GM12878 (cell line): ENCODE data around the gene CLEC5A. TPM values are rescaled to one million over a fixed set of nuclear protein-coding genes. Genes with fewer than 3 reads are reported as not detected.
A peak's percentile ranks its signal among the peaks of the same experiment; 100 is the strongest.

Source experiments
- BCL11A ChIP-seq: IDR thresholded peaks from 2 replicates; pipeline ENCODE4 v1.6.1; 2011; ENCODE audit warnings: low read depth, low read length
- BCLAF1 ChIP-seq: fragments of 450-650 bp; IDR thresholded peaks from 2 replicates; pipeline ENCODE4 v1.6.1; 2017; ENCODE audit warnings: antibody characterized with exemption, mild to moderate bottlenecking, moderate library complexity
- CBX3 ChIP-seq: fragments of 200-600 bp; sonication (generic); IDR thresholded peaks from 2 replicates; pipeline ENCODE4 v1.6.1; 2016; ENCODE audit warnings: low read depth, borderline replicate concordance
- CHD4 ChIP-seq: fragments of 200-600 bp; sonication (generic); IDR thresholded peaks from 2 replicates; pipeline ENCODE4 v1.6.1; 2016; ENCODE audit warnings: mild to moderate bottlenecking
- CTCF ChIP-seq, 3 experiments: IDR thresholded peaks in 2 of 3; conservative IDR thresholded peaks in 1 of 3; 2 replicates each; pipeline ENCODE4 v1.5.1; 2011; ENCODE audit warnings: low read depth in 3 of 3, low read length in 3 of 3, mild to moderate bottlenecking in 3 of 3, control low read depth in 2 of 3, moderate library complexity in 2 of 3, inconsistent platforms in 1 of 3, mixed read lengths in 1 of 3; ENCODE audit not compliant: control insufficient read depth in 2 of 3, insufficient read depth in 1 of 3; ENCODE audit errors: extremely low read depth in 1 of 3
- EP300 ChIP-seq, 2 experiments: fragments of 150-350 bp in 1 of 2; IDR thresholded peaks; 2 replicates each; pipeline ENCODE4 v1.6.1; 2011 to 2012; ENCODE audit warnings: low read depth in 2 of 2, low read length in 2 of 2, borderline replicate concordance in 1 of 2, improper control_type of control experiment in 1 of 2, inconsistent platforms in 1 of 2; ENCODE audit not compliant: control insufficient read depth in 1 of 2
- ESRRA ChIP-seq: IDR thresholded peaks from 2 replicates; pipeline ENCODE4 v1.6.1; 2012; ENCODE audit warnings: mild to moderate bottlenecking, low read length, improper control_type of control experiment
- EZH2 ChIP-seq: IDR thresholded peaks from 2 replicates; pipeline ENCODE4 v1.6.1; 2012; ENCODE audit warnings: low read depth, mild to moderate bottlenecking, control low read depth, inconsistent platforms, low read length, borderline replicate concordance; ENCODE audit not compliant: control insufficient read depth
- HCFC1 ChIP-seq: fragments of 150-350 bp; IDR thresholded peaks from 2 replicates; pipeline ENCODE4 v1.6.1; 2014; ENCODE audit warnings: low read length
- IRF4 ChIP-seq: IDR thresholded peaks from 2 replicates; pipeline ENCODE4 v1.6.1; 2011; ENCODE audit warnings: low read depth, low read length
- MEF2B ChIP-seq: fragments of 450-650 bp; IDR thresholded peaks from 2 replicates; pipeline ENCODE4 v1.6.1; 2018; ENCODE audit warnings: mild to moderate bottlenecking, moderate library complexity; ENCODE audit not compliant: partially characterized antibody, poor library complexity, severe bottlenecking
- NFIC ChIP-seq: IDR thresholded peaks from 2 replicates; pipeline ENCODE4 v1.6.1; 2012; ENCODE audit warnings: low read depth, mild to moderate bottlenecking, inconsistent platforms, low read length, moderate library complexity
- NR2C1 ChIP-seq: fragments of 450-650 bp; IDR thresholded peaks from 2 replicates; pipeline ENCODE4 v1.6.1; 2017; ENCODE audit warnings: antibody characterized with exemption, mild to moderate bottlenecking, moderate library complexity
- NRF1 ChIP-seq: conservative IDR thresholded peaks from 2 replicates; pipeline ENCODE4 v1.6.1; 2011; ENCODE audit warnings: mild to moderate bottlenecking, low read depth, low read length, improper control_type of control experiment
- POLR2AphosphoS5 ChIP-seq: IDR thresholded peaks from 2 replicates; pipeline ENCODE4 v1.6.1; 2011; ENCODE audit warnings: mild to moderate bottlenecking, low read length, inconsistent platforms
- POU2F2 ChIP-seq: IDR thresholded peaks from 3 replicates; pipeline ENCODE4 v1.6.1; 2011; ENCODE audit warnings: low read depth, mild to moderate bottlenecking, low read length, borderline replicate concordance
- RB1 ChIP-seq: fragments of 450-650 bp; formaldehyde crosslinking; IDR thresholded peaks from 2 replicates; pipeline ENCODE4 v1.6.1; 2017; ENCODE audit warnings: mild to moderate bottlenecking, borderline replicate concordance
- SPI1 ChIP-seq: IDR thresholded peaks from 2 replicates; pipeline ENCODE4 v1.6.1; 2011; ENCODE audit warnings: low read depth, mild to moderate bottlenecking, low read length, moderate library complexity, borderline replicate concordance; ENCODE audit not compliant: insufficient read depth
- SREBF1 ChIP-seq: IDR thresholded peaks from 2 replicates; pipeline ENCODE4 v1.6.1; 2012; ENCODE audit warnings: mild to moderate bottlenecking, low read length
- SRF ChIP-seq, 2 experiments: IDR thresholded peaks; 2 replicates each; pipeline ENCODE4 v1.6.1; 2011; ENCODE audit warnings: low read depth in 2 of 2, low read length in 2 of 2, mild to moderate bottlenecking in 1 of 2, moderate library complexity in 1 of 2
- TCF7 ChIP-seq: IDR thresholded peaks from 2 replicates; pipeline ENCODE4 v1.6.1; 2014; ENCODE audit warnings: antibody characterized with exemption, borderline replicate concordance
- ZNF207 ChIP-seq: fragments of 450-650 bp; IDR thresholded peaks from 2 replicates; pipeline ENCODE4 v1.6.1; 2014; ENCODE audit warnings: antibody characterized with exemption, mild to moderate bottlenecking, borderline replicate concordance
- ZNF217 ChIP-seq: fragments of 450-650 bp; IDR thresholded peaks from 2 replicates; pipeline ENCODE4 v1.6.1; 2017; ENCODE audit warnings: antibody characterized with exemption, mild to moderate bottlenecking
- polyA plus RNA-seq, 11 experiments: library from polyadenylated mRNA; depleted of rRNA in 4 of 11; unstranded in 6 of 11; stranded (reverse) in 5 of 11; fragments of >200 nt; fragmentation: Nextera tagmentation in 4 of 11; fragmentation: Illumina TruSeq in 1 of 11; extraction: Ambion mirVana in 4 of 11; extraction: Trizol in 1 of 11; gene quantifications; 1 replicate in 1 of 11; 2 replicates in 10 of 11; pipeline versions ENCODE4 v1.2.1 to v1.2.3, GENCODE V29; 2011 to 2016; ENCODE audit warnings: inconsistent platforms in 2 of 11, missing spikeins in 2 of 11, low read depth in 1 of 11
- total RNA-seq, 4 experiments: library from RNA; depleted of rRNA in 3 of 4; stranded (reverse); fragments of >200 nt in 3 of 4; fragmentation: Illumina TruSeq in 1 of 4; extraction: Trizol in 1 of 4; gene quantifications; 2 replicates each; pipeline versions ENCODE4 v1.2.1 to v1.2.3, GENCODE V29; 2013 to 2021
- TF ChIP-seq, protein P1 (sequence below): IDR thresholded peaks from 2 replicates; pipeline ENCODE4 v1.6.1; 2012; ENCODE audit warnings: low read depth, low read length, improper control_type of control experiment

Gene CLEC5A
- total and polyA plus RNA-seq, 10 of the 15 experiments (the other 5 are each of a cell fraction or from before 2014, with no cell fraction given), result not detected

DNA sequence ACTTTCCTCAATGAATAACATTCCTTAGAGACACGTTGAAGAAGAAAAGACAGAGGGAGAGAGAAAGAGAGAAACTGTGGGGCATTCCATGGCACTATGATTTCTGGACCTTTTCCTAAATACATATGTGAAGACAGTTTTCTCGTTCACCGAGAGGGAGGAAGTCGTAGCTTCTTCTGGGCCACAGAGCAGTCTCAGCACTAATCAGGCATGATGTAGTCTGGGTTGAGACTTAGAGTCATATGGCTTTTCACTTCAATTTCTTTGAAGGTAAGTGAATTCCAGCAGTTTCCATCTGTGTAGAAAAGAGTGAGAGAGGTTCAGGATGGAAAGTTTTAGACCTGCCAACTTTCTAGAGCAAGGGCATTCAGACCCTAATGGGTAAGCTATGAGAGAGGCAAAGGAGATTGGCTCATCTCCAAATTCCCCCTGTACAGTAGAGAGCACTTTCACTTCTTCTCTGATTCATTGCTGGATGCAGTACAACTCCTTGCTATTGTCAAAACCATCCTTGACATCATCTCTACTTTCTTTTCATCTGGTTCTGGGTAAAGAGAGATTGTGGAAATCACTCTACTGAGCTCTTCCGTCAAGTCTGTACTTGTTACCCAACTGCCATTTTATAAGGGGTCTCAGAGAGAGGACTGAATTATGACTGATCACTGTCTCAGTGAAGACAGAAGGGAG is 62.1 kb downstream of the CLEC5A start (continued):
- no peak for TF ChIP-seq NRF1
- no peak for TF ChIP-seq POU2F2
- no peak for TF ChIP-seq CTCF (IDR thresholded peaks at IDR 0.05 in 2 of 3, conservative IDR thresholded peaks at IDR 0.05 in 1 of 3; ENCODE audit: control insufficient read depth in 2 of 3, extremely low read depth in 1 of 3, insufficient read depth in 1 of 3, low read depth in 3 of 3, low read length in 3 of 3)
- no peak for TF ChIP-seq ESRRA
- TF ChIP-seq NFIC, result peak; percentile 94; the same call in 1 of the 2 replicates
- TF ChIP-seq MEF2B, result no peak
- TF ChIP-seq SRF (IDR thresholded peaks at IDR 0.05; ENCODE audit: low read depth in 2 of 2, low read length in 2 of 2), result 0 out of 4 replicates have a peak, but pooled peaks of 1 of the 2 experiments have one; percentile 33
- no peak for TF ChIP-seq EZH2
- TF ChIP-seq ZNF217, result no peak
- TF ChIP-seq ZNF207, result no peak
- TF ChIP-seq RB1, result no peak
- no peak for TF ChIP-seq HCFC1
- TF ChIP-seq BCLAF1, result no peak
- TF ChIP-seq TCF7, result peak; percentile 92
- TF ChIP-seq NR2C1, result no peak
- peak; percentile 67 for TF ChIP-seq SPI1
- peak in 1 of 2 experiments; percentile 28; a peak in 1 of 4 replicates for TF ChIP-seq EP300 (IDR thresholded peaks at IDR 0.05; ENCODE audit: borderline replicate concordance in 1 of 2, control insufficient read depth in 1 of 2, low read depth in 2 of 2, low read length in 2 of 2)
- no peak for TF ChIP-seq SREBF1
- TF ChIP-seq, protein P1, sequence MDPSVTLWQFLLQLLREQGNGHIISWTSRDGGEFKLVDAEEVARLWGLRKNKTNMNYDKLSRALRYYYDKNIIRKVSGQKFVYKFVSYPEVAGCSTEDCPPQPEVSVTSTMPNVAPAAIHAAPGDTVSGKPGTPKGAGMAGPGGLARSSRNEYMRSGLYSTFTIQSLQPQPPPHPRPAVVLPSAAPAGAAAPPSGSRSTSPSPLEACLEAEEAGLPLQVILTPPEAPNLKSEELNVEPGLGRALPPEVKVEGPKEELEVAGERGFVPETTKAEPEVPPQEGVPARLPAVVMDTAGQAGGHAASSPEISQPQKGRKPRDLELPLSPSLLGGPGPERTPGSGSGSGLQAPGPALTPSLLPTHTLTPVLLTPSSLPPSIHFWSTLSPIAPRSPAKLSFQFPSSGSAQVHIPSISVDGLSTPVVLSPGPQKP, result no peak
- TF ChIP-seq POLR2AphosphoS5, result no peak
- TF ChIP-seq BCL11A, result peak; percentile 46; the same call in 1 of the 2 replicates
- no peak for TF ChIP-seq CBX3
- TF ChIP-seq IRF4, result peak; percentile 77
- no peak for TF ChIP-seq CHD4
